ENCODE measurements around the gene PPP1R17. TPM values are rescaled to one million over a fixed set of nuclear protein-coding genes. Genes with fewer than 3 reads are reported as not detected.

The PPP1R17 gene
- total RNA-seq, 4 donors from 2014 or later, result not detected

- TF ChIP-seq CTCF (IDR thresholded peaks at IDR 0.05; ENCODE audit: low read depth), result no peak
Measured at GRCh38 chr7:31651234-31652062, 35.6 kb upstream of the PPP1R17 start.

- TF ChIP-seq CTCF (IDR thresholded peaks at IDR 0.05; ENCODE audit: low read depth), result no peak
Measured at GRCh38 chr7:31652063-31652326, 35.0 kb upstream of the PPP1R17 start.

GRCh38 chr7:31663072-31663471, 23.9 kb upstream of the PPP1R17 start:
- TF ChIP-seq CTCF (IDR thresholded peaks at IDR 0.05; ENCODE audit: low read depth), result no peak

GRCh38 chr7:31664890-31665289, 22.1 kb upstream of the PPP1R17 start:
- TF ChIP-seq CTCF (IDR thresholded peaks at IDR 0.05; ENCODE audit: low read depth), result no peak

- TF ChIP-seq CTCF (IDR thresholded peaks at IDR 0.05; ENCODE audit: low read depth), result no peak
Measured at GRCh38 chr7:31665546-31665945, 21.5 kb upstream of the PPP1R17 start.

- no peak for TF ChIP-seq CTCF (IDR thresholded peaks at IDR 0.05; ENCODE audit: low read depth)
Measured at GRCh38 chr7:31669461-31669860, 17.6 kb upstream of the PPP1R17 start.

GRCh38 chr7:31679574-31680305, 7.3 kb upstream of the PPP1R17 start:
- TF ChIP-seq CTCF (IDR thresholded peaks at IDR 0.05; ENCODE audit: low read depth), result no peak
